ENCODE data around the gene BTBD18.

Gene BTBD18

DNA sequence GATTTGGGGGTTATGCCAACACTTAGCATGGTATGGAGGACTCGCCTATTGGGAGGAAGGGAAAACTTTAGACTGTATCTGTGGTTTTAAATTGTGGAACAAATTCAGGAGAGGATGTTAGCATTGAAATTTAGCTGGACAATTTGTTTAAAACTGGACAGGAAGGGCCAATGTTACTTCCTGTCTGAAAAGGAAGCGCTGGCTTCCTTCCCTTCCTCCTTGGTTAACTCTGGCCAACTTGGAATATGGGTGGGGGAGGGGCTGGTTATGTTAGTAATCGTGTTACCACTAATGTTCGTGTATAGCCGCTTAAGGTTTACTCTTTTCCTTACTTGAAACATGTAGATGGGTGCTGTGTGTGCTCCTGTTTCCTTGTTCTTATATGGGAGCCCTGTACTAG lies 23.9 kb upstream of the BTBD18 start:
- TF ChIP-seq, protein P1, sequence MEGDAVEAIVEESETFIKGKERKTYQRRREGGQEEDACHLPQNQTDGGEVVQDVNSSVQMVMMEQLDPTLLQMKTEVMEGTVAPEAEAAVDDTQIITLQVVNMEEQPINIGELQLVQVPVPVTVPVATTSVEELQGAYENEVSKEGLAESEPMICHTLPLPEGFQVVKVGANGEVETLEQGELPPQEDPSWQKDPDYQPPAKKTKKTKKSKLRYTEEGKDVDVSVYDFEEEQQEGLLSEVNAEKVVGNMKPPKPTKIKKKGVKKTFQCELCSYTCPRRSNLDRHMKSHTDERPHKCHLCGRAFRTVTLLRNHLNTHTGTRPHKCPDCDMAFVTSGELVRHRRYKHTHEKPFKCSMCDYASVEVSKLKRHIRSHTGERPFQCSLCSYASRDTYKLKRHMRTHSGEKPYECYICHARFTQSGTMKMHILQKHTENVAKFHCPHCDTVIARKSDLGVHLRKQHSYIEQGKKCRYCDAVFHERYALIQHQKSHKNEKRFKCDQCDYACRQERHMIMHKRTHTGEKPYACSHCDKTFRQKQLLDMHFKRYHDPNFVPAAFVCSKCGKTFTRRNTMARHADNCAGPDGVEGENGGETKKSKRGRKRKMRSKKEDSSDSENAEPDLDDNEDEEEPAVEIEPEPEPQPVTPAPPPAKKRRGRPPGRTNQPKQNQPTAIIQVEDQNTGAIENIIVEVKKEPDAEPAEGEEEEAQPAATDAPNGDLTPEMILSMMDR (conservative IDR thresholded peaks at IDR 0.05; ENCODE audit: low read length): no peak
- H3K4me3 ChIP-seq (ENCODE audit: low read length): no peak overlapping the region
- DNase-seq (ENCODE audit: low read depth): no peak

DNA sequence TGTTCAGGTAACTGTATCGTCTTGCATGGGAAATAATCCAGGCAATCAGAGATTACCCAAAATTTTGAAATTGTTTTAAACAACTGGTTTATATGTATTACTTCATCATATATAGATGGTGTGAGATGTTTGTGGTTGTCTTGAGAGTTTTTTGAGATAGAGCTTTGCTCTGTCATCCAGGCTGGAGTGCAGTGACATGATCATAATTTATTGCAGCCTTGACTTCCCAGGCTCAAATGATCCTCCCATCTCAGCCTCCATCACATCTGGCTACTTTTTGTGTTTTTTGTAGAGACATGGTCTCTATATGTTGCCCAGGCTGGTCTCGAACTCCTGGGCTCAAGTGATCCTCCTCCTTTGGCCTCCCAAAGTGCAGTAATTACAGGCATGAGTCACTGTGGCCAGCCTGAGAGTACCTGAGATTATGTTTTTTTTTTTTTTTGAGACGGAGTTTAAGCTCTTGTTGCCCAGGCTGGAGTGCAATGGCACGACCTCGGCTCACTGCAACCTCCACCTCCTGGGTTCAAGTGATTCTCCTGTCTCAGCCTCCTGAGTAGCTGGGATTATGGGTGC lies 21.5 kb upstream of the BTBD18 start:
- no peak overlapping the region for H3K4me3 ChIP-seq (ENCODE audit: low read length)
- DNase-seq (ENCODE audit: low read depth): no peak
- TF ChIP-seq, protein P1 (conservative IDR thresholded peaks at IDR 0.05; ENCODE audit: low read length): no peak

DNA sequence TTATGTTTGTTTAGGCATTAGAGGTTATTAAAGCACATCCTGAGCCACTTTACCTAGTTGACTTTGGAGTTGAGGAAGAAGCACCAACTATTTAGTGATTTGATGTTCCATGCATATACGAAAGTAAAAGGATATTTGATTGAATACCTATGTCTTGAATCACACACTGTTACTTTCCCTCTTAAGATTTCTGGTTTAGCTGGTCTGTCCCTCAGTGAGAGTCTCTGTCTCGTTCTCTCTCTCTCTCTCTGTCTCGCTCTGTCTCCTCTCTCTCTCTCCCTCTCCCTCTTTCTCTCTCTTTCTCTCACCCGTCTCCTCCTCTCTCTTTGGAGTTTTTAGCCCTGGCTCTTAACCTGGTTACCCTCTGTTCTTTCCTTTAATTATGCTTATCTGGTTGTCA lies 20.9 kb upstream of the BTBD18 start:
- H3K4me3 ChIP-seq (ENCODE audit: low read length): no peak overlapping the region
- TF ChIP-seq, protein P1 (conservative IDR thresholded peaks at IDR 0.05; ENCODE audit: low read length): no peak
- DNase-seq (ENCODE audit: low read depth): no peak

DNA sequence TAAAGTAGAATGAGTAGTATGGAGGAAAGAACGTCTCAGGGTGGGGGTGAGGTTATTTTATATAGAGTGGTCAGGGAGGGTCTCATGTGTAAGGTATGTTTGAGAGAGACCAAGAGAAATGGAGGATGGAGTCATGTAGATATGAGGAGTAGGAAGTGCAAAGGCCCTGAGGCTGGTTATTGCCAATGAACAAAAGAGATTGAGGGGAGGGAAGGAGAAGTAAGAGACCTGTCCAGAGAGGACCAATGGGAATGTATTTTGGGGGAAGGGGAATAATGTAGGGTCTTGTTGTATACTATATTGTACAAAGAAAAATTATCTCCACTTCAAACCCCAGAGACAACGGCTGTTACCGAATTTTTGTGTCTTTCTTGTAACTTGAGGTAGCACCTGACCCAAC lies 19.7 kb upstream of the BTBD18 start:
- no peak overlapping the region for H3K4me3 ChIP-seq (ENCODE audit: low read length)
- TF ChIP-seq, protein P1 (conservative IDR thresholded peaks at IDR 0.05; ENCODE audit: low read length): no peak
- no peak for DNase-seq (ENCODE audit: low read depth)

DNA sequence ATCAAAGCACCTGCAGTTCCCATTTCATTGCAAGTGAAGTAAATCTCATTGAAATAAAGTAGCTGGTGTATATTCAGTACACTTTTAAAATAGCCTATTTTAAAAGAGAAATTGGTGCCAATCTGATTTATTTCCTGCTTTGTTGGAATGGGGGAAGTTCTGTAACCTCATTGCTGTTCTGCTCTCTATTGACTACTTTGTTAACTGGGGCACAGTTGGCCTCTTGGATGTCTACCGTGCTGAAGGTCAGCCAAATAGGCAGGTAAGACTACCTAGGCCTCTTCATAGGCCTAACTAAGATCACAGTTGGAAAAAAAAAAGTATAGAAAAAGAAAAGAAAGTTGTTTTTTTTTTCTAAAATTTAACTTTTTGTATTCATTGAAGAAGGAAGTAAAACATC lies 19.2 kb upstream of the BTBD18 start:
- H3K4me3 ChIP-seq (ENCODE audit: low read length): no peak overlapping the region
- no peak for DNase-seq (ENCODE audit: low read depth)
- TF ChIP-seq, protein P1 (conservative IDR thresholded peaks at IDR 0.05; ENCODE audit: low read length): no peak

DNA sequence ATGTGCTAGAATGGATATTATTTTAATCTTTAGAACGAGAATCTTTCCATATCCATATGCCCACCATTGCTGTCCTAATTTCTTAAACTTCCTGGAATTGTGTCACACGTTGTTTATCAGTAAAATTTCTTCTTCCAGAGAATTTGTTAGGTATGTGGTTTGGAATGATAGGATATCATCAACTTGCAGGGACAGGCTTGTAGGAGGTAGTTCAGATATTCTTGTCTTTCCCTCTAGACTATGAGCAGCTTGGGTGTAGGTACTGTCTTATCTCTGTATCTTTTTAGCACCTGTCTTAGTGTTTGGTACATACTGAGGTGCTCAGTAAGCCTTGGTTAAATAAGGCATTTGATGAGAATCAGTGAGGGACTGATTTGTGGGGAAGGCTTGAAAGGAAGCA lies 13.4 kb upstream of the BTBD18 start:
- no peak for DNase-seq (ENCODE audit: low read depth)
- peak overlapping the region; percentile 80 for H3K4me3 ChIP-seq (ENCODE audit: low read length)
- TF ChIP-seq, protein P1 (conservative IDR thresholded peaks at IDR 0.05; ENCODE audit: low read length): no peak; the same call in 1 of the 2 replicates

DNA sequence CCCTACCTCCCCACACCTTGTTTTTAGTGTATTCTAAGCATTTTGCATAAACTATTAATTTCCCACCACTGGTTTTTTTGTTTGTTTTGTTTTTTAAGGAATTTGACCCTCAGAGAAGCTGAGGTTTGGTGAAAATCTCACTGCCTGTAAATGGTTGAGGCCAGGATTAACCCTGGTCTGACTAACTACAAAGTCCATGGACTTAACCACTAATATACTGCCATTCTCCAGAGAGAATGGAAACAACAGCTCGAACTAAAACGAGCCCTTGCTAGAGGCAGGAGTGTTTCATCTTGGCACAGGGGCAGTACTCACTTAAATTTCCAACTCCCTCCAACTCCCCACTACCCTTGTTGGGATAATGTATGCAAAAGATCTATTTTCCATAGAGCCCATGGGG lies 12.9 kb upstream of the BTBD18 start:
- H3K4me3 ChIP-seq (ENCODE audit: low read length): peak overlapping the region; percentile 80
- TF ChIP-seq, protein P1 (conservative IDR thresholded peaks at IDR 0.05; ENCODE audit: low read length): no peak
- no peak for DNase-seq (ENCODE audit: low read depth)

Data from AG10803 (cell line).